GM18868 (cell line): Measurements from ENCODE around the gene TYSND1.
"Not testable (repeated sequence)": the region's sequence is repeated elsewhere in the genome, so short reads cannot be mapped to it uniquely, and the experiment has no call there.

ENCODE experiments used
- ATAC-seq: cut with Tn5 transposase; IDR thresholded peaks from one replicate; pipeline ENCODE4 v1.9.1; 2021; ENCODE audit warnings: mild to moderate bottlenecking, moderate library complexity; ENCODE audit not compliant: unreplicated experiment

Gene TYSND1, protein sequence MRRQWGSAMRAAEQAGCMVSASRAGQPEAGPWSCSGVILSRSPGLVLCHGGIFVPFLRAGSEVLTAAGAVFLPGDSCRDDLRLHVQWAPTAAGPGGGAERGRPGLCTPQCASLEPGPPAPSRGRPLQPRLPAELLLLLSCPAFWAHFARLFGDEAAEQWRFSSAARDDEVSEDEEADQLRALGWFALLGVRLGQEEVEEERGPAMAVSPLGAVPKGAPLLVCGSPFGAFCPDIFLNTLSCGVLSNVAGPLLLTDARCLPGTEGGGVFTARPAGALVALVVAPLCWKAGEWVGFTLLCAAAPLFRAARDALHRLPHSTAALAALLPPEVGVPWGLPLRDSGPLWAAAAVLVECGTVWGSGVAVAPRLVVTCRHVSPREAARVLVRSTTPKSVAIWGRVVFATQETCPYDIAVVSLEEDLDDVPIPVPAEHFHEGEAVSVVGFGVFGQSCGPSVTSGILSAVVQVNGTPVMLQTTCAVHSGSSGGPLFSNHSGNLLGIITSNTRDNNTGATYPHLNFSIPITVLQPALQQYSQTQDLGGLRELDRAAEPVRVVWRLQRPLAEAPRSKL

DNA sequence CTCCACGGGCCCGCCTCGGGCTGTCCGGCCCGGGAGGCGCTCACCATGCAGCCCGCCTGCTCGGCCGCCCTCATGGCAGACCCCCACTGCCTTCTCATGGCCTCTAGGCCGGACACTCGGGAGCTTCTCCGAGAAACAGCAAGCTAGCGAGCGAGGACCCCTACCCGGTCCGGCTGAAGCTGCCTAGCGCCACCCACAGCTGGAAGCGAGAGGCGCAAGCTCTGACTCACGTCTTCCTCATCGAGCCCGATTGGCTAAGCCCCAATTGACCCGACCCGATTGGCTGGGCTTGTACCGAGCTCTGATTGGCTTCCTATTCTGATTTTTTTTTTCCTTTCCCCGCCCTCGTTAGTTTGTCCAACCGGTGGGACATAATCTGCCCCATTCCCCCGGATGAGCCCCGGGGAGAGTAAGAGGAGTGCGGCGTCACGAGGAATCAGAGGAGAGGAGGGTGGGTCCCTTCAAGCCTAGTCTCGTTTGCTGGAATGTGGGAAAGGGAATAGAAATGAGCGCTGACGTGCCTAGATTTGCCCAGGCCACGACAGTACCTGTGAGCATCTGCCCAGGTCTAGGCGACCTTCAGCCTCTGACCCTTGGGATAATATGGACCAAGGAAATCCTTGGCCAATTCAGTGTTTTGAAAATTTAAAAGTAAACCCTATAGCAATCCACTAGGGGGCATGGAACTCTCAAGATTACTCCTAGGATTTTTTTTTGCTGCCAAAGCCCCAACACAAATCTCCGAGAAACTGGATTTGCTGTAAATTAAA is at the start of gene TYSND1:
Gene TYSND1, minus strand, starts transcription at position 212 of the 770 bp plus-strand sequence. Its CDS starts 114 bp downstream, at position 98.
- ATAC-seq = peak; percentile 91

DNA sequence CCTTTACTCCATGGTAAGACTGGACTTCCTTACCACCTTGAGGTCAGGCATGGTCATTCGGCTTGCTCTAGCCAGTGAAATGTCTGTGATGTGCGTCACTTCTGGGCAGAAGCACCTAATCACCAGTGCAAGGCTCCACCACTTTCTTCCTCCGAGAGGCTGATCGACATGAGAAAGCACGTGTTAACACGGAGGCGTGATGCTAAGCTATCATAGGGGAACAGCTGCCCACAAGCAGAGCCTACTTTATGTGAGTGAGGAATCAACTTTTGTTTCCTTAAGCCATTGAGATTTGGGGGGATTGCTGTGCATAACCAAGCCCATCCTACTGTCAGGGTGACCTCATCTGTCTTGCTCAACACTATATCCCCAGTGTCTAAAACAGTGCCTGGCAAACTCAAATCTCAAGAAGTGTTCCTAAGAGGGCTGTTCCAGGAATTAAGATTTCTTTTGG is 46.9 kb upstream of the TYSND1 start:
- ATAC-seq = no peak

DNA sequence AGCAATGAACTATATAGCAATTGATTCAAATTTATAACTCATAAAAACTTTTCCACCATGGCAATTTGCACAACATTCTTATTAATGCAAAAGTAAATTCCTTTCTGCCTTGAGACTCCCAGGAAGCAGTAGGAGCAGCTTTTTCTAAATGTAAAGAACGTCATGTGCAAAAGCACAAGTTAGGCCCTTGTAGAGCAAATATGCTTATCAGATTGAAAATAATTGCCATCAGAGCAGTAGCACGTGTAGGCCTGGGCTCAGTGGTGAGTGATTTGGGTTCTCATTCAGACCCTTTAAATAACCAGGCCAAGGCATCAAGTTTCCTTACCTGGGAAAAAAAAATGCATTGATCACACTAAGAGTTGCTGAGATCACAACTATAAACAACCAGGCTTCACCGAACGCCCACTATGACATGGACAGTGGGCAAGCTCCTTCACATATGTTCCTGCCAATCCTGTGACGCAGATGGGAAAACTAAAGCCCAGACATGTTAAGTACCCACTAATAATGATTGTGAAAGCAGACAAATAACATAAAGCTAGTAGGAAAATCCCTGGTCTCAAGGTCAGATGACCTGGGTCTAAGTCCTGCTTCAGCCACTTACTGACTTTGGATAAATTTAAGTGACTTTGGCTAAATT is 45.9 kb upstream of the TYSND1 start:
- ATAC-seq = no peak

DNA sequence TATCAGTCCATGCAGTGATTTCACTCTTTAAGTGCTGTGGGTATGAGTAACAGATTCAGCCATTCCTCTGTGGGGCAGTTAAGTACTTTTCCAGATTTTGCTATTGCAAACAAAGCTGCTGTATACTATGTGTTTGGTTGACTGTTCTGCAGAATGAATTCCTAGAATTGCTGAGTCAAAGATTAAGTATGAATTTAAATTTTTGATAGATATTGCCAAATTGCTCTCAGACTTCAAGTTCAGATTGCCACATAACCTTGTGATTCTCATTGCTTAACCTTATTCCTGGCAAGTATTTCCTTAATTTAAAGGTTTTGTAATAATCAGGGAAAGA is 45.4 kb upstream of the TYSND1 start:
- no peak for ATAC-seq

DNA sequence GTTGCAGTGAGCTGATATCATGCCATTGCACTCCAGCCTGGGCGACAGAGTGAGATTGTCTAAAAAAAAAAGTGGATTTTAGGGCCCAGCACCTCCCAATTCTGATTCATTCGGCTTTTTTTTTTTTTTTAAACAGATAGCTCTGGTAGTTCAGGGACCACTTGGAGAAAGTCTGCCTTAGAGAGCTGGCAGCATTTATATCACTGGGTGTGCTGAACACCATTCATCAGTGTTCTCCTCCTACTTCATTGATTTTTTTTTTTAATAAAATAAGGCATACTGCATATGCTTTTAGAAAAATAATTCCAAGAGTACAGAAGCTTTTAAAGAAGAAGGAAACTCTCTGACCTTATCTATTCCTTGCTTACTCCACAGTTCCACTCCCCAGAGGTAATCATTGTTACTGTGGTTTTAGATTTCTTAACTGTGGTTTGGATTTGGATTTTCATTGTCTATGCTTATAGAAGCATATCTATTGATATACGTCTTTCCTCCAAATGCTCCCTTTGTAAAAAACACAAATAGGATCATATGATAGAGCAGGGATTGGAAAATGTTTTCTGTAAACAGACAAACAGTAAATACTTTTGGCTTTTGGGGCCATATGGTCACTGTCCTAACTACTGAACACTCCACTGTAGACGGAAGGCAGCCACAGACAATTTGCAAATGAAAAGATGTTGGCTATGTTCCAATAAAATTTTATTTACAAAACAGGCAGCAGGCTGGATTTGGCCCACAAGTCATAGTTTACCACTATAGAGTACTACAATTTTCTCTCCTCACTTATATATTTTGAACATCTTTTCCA is 44.9 kb upstream of the TYSND1 start:
- no peak for ATAC-seq

DNA sequence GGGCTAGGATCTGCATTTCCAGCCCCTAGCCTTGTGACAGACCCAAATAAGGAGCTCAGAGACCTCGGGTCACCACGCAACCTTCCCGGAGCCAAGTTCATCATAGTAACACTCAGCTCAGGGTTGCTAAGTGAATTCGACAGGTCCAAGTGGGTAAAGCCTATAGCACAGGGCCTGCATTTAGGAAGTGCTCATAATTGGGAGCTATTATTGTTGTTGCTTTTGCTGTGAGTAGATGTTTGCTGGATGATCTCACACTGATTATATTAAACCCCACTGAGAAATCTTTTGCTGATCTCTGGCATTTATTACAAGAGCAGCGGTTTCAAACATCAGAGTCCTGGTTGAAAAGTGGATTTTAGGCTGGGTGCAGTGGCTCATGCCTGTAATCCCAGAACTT is 44.1 kb upstream of the TYSND1 start:
- no peak for ATAC-seq

DNA sequence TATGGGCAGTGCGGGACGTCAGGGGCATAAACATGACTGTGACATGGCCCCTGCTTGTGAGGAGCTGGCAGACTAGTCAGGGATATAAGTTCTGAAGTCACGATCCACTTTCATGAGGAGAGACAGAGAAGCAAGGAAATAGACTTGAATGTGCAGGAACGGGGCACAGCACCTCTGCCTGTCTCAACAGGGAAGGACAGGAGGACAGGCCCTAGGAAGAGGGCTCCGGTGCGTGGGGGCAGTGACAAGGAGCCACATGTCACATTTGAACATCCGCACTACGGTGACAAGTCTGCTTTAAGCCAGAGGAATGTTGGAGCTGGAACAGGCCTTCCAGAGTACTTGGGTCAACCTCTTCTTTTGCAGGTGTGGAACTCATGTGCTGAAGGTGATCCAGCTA is 43.6 kb upstream of the TYSND1 start:
- no peak for ATAC-seq

DNA sequence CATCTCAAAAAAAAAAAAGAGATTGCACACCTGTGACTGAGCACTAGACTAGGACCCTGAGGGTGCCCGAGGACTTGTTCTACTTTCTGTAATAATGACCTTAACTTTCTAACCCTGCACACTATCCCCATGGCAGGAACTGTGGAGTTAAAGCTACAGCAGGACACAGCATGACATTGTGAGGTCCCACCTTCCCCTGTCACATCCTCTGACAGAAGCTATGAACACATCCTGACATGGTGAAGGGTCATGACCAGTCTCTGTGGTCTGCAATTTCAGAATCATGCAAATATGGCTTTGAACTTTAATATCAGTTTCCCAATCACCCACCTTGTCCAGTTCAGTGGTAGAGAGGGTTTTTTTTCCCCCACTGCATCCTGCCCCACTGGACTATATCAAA is 42.3 kb upstream of the TYSND1 start:
- no peak for ATAC-seq

DNA sequence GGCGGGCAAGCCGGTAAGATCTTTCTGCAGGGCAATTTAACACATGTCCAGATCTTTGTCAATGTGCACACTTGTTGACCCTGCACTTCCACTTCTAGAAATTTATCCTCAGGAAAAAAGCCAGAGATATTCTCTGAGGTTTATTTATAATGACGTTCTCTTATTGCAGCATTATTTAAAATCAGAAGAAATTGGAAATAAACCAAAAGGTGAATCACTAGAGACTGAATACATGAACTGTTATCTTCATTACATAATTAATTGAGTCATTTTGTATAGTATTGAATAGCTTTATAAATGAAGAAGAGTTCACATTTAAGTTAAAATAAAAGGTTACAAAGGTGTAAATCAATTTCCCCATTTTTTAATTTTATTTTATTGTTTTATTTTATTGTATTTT is 40.1 kb upstream of the TYSND1 start:
- ATAC-seq = no peak

DNA sequence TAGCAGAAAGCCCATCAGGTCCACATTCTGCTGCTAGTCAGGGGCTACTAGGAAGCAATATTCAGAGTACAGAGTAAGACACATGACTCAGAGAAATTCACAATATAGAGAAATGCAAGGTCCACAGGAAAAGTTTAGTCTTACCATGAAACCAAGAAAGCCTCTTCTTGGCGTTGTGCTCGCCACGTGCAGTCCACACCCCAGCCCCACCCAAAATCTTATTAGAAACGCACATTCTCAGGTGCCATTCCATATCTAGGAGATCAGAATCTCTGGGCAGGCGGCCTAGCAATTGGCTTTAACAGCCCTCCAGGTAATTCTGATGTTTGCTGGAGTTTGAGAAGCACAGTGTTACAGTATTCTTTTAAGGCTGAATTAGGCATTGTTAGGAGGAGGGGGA is 39.6 kb upstream of the TYSND1 start:
- no peak for ATAC-seq

DNA sequence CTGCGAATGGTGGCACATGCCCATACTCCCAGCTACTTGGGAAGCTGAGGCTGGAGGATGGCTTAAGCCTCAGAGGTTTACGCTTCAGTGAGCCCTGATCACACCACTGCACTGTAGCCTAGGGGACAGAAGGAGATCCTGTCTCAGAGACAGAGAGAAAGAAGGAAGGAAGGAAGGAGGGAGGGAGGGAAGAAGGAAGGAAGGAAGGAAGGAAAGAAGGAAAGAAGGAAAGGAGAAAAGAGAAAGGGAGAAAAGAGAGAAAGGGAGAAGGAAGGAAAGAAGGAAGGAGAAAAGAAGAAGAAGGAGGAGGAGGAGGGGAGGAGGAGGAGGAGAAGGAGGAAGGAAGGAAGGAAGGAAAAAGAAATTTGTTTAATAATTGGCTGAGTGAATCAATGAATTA is 36.8 kb upstream of the TYSND1 start:
- ATAC-seq = no peak

DNA sequence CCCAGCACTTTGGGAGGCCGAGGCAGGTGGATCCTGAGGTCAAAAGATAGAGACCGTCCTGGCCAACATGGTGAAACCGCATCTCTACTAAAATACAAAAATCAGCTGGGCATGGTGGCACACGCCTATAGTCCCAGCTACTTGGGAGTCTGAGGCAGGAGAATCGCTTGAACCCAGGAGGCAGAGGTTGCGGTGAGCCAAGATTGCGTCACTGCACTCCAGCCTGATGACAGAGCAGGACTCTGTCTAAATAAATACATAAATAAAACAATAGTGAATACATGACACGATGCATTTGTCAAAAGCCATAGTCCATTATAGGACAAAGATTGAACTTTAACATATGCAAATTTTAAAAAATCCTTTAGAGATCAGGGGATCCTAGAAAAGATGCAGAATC is 32.7 kb upstream of the TYSND1 start:
- not testable (repeated sequence) for ATAC-seq

DNA sequence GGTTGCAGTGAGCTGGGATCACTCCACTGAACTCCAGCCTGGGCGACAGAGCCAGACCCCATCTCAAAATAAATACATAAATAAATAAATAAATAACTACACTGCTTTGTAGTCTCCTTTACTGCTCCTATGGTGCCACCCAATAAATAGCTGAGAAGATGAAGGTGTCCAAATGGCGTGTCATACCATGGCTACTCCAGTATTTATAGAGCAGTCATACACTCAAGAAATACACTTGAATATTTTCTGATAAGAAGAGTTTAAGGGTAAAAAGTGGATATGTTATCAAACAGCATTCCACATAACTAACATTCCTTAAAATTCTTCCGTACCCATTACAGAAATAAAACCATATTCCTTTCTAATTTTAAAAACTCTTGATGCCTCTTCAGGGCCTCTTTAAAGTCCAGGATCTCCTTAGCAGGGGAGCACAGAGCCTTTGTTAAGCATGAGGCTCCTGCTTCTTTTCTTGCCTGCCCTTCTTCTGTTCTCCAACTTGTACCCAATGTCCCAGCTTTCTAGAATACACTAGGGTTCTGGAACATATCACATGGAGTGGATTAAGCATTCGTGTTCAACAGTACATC is 31.7 kb upstream of the TYSND1 start:
- no peak for ATAC-seq

DNA sequence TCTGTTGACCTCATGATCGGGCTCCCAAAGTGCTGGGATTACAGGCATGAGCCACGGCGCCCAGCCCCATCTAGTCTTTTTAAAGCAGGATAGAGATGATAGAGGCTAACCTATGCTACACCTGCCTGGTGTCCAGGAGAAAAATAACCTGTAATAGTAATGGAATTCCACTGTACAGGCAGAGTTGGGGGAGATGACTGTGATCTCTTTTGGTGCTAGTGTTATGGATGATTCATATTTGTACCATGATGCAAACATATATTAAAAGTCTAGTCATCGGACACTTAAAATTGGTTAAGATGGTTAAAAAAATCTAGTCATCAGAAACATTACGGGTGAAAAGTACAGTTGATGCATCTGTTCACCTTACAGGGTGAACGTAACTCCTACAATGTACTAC is 29.9 kb upstream of the TYSND1 start:
- ATAC-seq = no peak

DNA sequence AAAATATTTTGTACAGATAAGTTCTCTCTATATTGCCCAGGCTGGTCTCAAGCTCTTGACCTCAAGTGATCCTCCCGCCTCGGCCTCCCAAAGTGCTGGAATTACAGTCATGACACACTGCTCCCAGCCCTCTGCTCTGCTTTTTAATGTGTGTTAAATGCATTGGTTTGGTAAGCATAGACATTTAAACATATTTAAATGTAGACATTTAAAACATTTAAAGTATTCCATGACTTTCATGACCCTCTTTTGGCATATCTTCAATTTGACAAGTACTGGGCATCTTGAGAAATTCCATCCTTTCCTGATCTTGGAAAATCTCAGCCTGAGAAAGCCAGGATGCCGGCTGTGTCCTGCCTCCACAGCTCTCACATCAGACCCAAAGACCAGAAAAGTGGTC is 29.0 kb upstream of the TYSND1 start:
- no peak for ATAC-seq

DNA sequence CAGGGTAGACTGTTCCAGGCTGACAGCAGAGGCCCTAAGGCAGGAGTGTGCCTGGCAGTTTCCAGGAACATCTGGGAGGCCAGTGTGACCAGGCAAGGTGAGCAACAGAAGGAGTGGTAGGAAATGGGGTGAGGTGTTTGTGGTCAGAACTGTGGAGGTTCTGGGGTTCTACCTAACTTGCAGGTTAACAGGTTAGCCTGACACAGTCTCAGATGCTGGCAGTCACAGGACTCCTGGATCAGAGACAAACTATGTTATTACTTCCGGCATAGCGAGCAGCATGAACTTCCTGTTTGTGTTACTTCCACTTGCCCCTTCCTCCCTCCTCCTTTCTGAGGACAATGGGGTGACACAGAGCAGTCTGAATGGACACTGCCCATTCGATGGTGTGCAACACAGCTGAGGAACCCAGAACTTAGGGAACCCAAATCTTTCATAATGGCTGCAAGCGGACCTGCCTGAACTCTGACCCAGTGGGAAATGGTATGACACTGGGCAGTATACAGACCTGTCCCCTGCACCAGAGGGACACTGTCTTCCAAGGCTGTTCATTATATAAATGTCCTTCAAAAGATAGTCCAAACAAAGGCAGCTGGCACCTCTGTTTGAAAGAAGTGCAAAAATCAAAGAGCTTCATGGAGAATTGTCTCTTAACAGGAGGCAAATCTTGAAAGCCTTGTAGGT is 27.7 kb upstream of the TYSND1 start:
- ATAC-seq = no peak

DNA sequence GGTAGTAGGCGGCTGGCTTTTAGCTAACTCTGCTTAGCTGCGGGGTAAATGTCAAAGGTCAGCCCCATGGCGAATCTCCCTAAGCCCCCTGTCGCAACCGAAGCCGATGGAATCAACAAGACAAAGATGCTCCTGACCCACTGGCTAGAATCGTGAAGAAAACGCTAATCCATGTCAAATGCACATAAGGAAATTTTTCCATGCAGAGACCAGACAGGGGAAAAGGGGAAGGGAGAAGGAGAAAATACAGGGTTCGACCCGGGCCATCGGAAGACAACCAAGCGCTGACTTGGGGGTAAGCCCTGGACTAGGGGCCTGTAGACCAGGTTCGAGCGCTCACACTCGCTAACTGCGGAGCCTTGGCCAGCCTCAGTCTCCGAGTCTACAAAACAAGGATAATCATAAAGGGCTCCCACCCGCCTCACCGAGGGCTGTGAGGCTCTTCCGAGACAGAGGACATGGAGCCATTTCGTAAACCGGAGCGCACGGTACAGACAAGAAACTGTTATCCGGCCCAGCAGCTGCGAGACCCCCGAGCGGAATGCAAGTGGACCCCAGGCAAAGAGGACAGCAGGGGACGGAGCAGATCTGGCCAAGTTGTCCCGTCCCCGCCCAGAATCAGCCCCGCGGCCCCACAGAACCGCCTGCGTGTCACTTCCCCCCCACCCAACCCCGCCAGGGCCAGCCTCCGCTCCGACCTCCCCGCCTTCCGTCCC is 23.3 kb upstream of the TYSND1 start:
- peak; percentile 4 for ATAC-seq

DNA sequence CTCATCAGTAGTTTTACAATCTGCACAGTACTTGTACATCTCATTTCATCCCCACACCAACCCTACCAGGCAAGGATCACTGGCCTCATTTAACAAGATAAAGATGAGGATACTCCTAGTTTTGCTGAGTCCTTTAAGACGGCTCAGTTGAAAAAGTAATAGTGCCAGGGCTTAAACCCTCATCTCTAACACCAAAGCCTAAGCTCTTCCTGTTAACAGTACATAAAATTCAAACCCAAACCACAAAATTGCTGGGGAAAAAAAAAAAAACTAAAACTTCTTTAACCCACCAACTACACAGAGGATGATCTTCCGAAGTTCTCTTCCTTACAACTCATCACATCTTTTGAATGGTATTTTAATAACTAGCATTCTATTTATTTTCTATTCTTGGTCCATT is 22.5 kb upstream of the TYSND1 start:
- no peak for ATAC-seq

DNA sequence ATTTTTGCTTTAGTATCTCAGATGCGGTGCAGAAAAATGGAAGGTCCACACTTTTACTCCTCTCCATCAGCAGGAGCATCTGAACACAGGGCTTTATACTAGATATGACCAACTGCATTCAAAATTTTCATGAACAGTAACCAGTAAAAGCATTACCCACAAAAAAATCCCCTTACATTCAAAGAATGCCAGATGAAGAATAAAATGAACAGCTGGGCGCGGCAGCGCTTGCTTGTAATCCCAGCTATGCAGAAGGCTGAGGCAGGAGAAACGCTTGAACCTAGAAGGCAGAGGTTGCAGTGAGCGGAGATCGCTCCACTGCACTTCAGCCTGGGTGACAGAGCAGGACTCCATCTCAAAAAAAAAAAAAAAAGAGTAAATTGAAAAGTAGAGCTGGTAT is 20.7 kb upstream of the TYSND1 start:
- no peak for ATAC-seq
